Ishikawa (cell line): ENCODE data around the gene IFITM10.

Source experiments
- CEBPB ChIP-seq: IDR thresholded peaks from 2 replicates; pipeline ENCODE4 v1.6.1; 2012
- CREB1 ChIP-seq: IDR thresholded peaks from 2 replicates; pipeline ENCODE4 v1.6.1; 2012; ENCODE audit warnings: low read depth
- EGR1 ChIP-seq: IDR thresholded peaks from 2 replicates; pipeline ENCODE4 v1.6.1; 2012
- EP300 ChIP-seq: IDR thresholded peaks from 2 replicates; pipeline ENCODE4 v1.6.1; 2012; ENCODE audit warnings: borderline replicate concordance
- FOXM1 ChIP-seq: IDR thresholded peaks from 2 replicates; pipeline ENCODE4 v1.6.1; 2012; ENCODE audit warnings: low read depth, borderline replicate concordance
- NFIC ChIP-seq: IDR thresholded peaks from 2 replicates; pipeline ENCODE4 v1.6.1; 2012
- RAD21 ChIP-seq: IDR thresholded peaks from 2 replicates; pipeline ENCODE4 v1.6.1; 2012; ENCODE audit warnings: low read depth
- TAF1 ChIP-seq: IDR thresholded peaks from 2 replicates; pipeline ENCODE4 v1.6.1; 2012; ENCODE audit warnings: low read depth, mild to moderate bottlenecking
- TCF12 ChIP-seq: IDR thresholded peaks from 2 replicates; pipeline ENCODE4 v1.6.1; 2012; ENCODE audit warnings: low read depth
- TEAD4 ChIP-seq: IDR thresholded peaks from 2 replicates; pipeline ENCODE4 v1.6.1; 2012
- YY1 ChIP-seq: IDR thresholded peaks from 2 replicates; pipeline ENCODE4 v1.6.1; 2012; ENCODE audit warnings: low read depth
- ZBTB7A ChIP-seq: IDR thresholded peaks from 2 replicates; pipeline ENCODE4 v1.6.1; 2012; ENCODE audit warnings: low read depth
- TF ChIP-seq, protein P1 (sequence below): IDR thresholded peaks from 2 replicates; pipeline ENCODE4 v1.6.1; 2012
- TF ChIP-seq, protein P2 (sequence below): IDR thresholded peaks from 2 replicates; pipeline ENCODE4 v1.6.1; 2012; ENCODE audit warnings: low read depth, mild to moderate bottlenecking
- TF ChIP-seq, protein P3 (sequence below): IDR thresholded peaks from 2 replicates; pipeline ENCODE4 v1.6.1; 2012

The IFITM10 gene

DNA sequence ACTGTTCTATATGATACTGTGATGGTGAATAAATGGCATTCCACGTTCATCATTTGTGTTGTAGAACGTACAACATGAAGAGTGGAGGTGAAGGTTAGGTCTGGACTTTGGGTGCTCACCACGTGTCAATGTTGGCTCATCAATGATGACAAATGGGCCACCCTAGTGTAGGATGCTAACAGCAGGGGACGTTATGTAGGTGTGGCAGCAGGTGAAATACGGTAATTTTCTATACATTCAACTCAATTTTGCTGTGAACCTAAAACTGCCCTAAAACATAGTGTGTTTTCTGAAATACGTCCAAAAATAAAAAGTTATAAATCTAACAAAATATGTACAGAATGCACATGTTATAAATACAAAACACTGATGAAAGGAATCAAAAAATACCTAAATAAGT is 47.2 kb downstream of the IFITM10 start:
- TF ChIP-seq, protein P1, sequence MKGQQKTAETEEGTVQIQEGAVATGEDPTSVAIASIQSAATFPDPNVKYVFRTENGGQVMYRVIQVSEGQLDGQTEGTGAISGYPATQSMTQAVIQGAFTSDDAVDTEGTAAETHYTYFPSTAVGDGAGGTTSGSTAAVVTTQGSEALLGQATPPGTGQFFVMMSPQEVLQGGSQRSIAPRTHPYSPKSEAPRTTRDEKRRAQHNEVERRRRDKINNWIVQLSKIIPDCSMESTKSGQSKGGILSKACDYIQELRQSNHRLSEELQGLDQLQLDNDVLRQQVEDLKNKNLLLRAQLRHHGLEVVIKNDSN = no peak
- TF ChIP-seq CEBPB (no peak), YY1 (no peak)

DNA sequence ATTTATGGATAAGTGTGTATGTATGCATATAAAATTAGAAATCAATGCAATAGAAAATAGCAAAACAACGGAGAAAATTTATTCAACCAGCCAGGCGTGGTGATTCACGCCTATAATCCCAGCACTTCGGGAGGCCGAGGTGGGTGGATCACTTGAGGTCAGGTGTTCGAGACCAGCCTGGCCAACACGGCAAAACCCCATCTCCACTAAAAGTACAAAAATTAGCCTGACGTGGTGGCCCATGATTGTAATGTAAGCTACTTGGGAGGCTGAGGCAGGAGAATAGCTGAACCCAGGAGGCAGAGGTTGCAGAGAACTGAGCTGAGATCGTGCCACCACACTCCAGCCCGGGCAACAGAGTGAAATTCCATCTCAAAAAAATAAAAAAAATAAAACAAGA is 47.9 kb downstream of the IFITM10 start:
- TF ChIP-seq TAF1 (no peak), YY1 (no peak), CEBPB (no peak), EP300 (no peak), TCF12 (no peak), TEAD4 (no peak), NFIC (no peak)

DNA sequence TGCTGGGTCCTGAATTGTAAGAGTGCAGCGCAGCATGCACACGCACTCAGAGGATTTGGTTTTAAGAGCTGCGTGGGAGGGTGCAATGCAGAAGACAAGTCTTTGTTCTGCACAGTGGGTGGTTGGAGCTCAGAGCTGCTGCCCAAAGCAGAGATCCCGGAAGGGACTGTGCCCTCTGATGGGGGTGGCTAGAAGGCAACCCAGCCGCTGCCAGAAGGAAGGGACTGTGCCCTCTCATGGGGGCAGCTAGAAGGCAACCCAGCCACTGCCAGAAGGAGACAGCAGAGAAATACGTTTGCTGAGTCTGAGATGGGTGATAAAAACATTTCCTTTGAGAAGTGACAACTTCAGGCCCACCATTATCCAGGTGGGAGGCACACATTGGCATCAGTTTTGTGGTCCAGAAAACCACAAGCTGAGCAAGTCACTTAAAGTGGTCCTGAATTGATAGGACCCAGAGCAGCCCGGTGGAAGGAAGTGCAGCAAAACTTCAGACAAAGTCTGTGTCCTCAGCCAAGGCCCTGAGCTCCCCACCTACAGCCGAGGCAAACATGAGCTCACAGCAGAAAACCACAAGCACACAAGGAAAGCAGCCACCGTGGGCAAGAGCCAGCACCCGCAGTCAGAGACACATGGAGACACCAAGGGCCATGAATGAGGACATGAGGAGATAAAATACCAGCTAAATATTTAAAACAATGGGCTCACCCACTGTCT is 49.1 kb downstream of the IFITM10 start:
- TF ChIP-seq, protein P2, sequence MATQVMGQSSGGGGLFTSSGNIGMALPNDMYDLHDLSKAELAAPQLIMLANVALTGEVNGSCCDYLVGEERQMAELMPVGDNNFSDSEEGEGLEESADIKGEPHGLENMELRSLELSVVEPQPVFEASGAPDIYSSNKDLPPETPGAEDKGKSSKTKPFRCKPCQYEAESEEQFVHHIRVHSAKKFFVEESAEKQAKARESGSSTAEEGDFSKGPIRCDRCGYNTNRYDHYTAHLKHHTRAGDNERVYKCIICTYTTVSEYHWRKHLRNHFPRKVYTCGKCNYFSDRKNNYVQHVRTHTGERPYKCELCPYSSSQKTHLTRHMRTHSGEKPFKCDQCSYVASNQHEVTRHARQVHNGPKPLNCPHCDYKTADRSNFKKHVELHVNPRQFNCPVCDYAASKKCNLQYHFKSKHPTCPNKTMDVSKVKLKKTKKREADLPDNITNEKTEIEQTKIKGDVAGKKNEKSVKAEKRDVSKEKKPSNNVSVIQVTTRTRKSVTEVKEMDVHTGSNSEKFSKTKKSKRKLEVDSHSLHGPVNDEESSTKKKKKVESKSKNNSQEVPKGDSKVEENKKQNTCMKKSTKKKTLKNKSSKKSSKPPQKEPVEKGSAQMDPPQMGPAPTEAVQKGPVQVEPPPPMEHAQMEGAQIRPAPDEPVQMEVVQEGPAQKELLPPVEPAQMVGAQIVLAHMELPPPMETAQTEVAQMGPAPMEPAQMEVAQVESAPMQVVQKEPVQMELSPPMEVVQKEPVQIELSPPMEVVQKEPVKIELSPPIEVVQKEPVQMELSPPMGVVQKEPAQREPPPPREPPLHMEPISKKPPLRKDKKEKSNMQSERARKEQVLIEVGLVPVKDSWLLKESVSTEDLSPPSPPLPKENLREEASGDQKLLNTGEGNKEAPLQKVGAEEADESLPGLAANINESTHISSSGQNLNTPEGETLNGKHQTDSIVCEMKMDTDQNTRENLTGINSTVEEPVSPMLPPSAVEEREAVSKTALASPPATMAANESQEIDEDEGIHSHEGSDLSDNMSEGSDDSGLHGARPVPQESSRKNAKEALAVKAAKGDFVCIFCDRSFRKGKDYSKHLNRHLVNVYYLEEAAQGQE = no peak
- TF ChIP-seq EGR1 = peak; percentile 92

DNA sequence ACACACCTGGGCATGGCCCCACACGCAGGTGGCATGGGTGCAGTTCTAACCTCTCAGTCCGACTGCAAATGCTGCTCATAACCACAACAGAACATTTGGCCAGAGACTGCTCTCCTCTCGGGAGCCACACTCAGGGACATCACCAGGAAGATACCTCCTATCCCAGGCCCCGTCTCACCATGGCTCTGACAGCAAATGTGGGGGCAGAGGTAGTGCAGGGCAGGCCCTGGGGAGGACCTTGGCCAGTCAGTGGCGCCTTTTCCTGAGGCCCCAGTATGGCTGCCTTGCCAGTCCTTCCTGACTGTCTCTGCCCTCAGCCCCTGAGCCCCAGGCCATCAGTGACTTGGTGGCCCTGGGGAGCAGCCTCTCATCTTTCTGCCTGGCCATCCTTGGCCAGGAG is 50.6 kb downstream of the IFITM10 start:
- TF ChIP-seq FOXM1 = no peak
- TF ChIP-seq TEAD4 = no peak
- no peak for TF ChIP-seq RAD21
- TF ChIP-seq, protein P2 = no peak
- no peak for TF ChIP-seq NFIC
- TF ChIP-seq CREB1 = no peak
- no peak for TF ChIP-seq CEBPB
- TF ChIP-seq EP300 = no peak
- TF ChIP-seq ZBTB7A = no peak
- TF ChIP-seq, protein P1 = no peak
- TF ChIP-seq EGR1 = no peak

DNA sequence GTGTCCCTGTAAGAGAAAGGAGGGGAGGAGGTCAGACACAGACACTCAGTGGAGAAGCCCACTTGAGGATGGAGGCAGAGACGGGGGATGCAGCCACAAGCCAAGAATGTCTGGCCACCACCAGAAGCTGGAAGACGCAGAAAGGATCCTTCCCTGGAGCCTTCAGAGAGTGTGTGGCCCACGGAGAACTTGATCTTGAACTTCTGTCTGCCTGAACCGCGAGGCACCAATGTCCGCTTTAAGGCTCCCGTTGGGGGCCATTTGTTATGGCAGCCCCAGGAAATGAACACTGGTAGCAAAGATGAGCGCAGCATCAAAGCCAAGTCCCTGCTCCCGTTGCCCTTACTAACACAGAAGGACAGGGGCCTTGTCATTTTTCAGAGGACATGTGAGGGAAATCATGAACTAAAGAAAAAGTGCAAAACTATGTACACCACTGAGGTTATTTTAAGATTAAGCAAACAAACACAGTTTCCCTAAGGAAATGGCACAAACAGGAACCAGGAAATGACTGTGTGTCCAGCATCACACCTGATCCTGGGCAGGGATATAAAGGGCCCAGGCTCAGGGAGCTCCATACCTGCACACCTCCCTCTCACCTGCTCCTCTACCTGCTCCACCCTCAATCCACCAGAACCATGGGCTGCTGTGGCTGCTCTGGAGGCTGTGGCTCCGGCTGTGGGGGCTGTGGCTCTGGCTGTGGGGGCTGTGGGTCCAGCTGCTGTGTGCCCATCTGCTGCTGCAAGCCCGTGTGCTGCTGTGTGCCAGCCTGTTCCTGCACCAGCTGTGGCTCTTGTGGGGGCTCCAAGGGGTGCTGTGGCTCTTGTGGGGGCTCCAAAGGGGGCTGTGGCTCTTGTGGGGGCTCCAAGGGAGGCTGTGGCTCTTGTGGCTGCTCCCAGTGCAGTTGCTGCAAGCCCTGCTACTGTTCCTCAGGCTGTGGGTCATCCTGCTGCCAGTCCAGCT is 53.5 kb downstream of the IFITM10 start, which contains the start of gene KRTAP5-6:
TSS of gene KRTAP5-6 (plus strand) at position 588 of the 963 bp plus-strand sequence. CDS start at position 639, 51 bp downstream.
- TF ChIP-seq, protein P1 = no peak
- TF ChIP-seq EP300 = no peak
- no peak for TF ChIP-seq FOXM1
- TF ChIP-seq, protein P3, sequence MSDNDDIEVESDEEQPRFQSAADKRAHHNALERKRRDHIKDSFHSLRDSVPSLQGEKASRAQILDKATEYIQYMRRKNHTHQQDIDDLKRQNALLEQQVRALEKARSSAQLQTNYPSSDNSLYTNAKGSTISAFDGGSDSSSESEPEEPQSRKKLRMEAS = no peak
- no peak for TF ChIP-seq TEAD4
- no peak for TF ChIP-seq ZBTB7A
- no peak for TF ChIP-seq NFIC
- no peak for TF ChIP-seq TCF12
- no peak for TF ChIP-seq EGR1
- no peak for TF ChIP-seq CEBPB

DNA sequence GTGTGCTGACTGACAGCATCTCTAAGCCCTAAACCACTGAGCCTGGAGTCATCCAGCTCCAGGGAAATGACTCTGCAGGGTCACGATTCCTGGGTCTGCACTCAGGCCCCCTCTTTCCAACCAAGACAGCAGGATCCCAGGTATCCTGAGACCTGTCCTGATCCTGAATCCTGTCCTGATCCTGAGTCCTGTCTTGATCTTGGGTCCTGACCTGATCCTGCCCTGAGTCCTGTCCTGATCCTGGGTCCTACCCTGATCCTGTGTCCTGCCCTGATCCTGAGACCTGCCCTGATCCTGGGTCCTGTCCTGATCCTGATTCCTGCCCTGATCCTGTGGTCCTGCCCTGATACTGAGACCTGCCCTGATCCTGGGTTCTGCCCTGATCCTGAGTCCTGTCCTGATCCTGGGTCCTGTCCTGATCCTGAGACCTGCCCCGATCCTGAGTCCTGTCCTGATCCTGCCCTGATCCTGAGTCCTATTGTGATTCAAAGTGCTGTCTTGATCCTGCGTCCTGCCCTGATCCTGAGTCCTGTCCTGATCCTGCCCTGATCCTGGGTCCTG is 54.8 kb downstream of the IFITM10 start:
- TF ChIP-seq ZBTB7A (no peak), NFIC (no peak), FOXM1 (no peak), CEBPB (no peak), CREB1 (no peak), RAD21 (no peak)
- TF ChIP-seq, protein P1 = no peak
